GM10847 (cell line): Measurements from ENCODE around the gene HOXA5.

Source experiments
- POLR2A ChIP-seq: IDR thresholded peaks from 2 replicates; pipeline ENCODE4 v1.6.1; 2011; ENCODE audit not compliant: insufficient read length; ENCODE audit errors: extremely low read depth

The HOXA5 gene

DNA sequence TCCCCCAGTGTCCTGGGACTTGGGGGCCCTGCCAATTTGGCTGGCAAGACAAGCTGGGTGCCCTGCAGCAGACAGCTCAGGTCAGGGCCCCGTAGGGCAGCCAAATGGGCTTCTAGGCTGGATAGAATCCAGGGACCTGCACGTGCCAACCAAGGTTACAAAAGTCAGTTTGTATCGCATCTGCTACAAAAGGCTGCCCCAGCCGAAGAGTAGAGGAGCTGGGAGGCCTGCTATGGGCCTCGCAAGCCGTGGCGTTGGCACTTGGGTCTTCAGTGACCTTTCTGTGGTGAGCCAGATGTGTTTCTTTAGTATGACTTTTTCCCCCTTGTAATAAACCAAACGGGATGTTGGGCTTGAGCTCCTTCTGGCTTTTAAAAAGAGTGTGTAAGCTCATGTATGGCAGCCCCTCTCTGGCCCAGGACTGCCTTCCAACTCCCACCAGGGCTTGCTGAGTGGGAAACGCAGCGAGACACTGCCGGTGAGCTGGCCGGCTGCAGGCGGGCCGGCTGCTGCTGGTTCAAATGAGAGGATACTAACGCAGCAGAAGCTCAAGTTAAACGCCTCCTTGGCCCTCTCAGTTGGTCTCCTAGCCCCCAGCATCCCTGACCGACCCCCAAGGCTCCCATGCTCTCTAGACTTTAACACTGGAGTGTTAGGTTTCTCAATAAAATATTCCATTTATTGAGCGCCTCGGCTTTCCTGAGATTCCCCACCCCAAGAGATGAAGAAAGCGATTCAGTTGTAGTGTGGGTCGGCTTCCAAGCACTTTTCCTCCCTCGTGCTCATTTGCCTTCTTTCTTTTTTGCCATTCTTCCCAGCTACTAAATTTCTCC, 33.7 kb upstream of the HOXA5 start:
- TF ChIP-seq POLR2A: no peak

DNA sequence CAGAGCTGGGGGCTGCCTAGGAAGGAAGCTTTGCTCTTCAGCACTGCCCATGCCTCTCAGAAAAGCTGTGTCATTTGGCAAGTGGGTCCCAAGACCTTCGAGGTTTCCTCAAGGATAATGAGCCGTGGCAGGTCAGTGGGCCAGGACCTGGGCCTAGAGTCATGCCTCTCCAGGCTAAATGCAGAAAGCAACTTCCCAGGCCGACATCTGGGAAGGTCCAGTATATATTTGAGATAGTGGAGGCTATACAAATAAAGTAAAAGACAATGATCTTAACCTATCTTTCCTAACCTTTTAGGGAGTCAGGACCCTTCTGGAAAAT, 33.0 kb upstream of the HOXA5 start:
- no peak for TF ChIP-seq POLR2A

DNA sequence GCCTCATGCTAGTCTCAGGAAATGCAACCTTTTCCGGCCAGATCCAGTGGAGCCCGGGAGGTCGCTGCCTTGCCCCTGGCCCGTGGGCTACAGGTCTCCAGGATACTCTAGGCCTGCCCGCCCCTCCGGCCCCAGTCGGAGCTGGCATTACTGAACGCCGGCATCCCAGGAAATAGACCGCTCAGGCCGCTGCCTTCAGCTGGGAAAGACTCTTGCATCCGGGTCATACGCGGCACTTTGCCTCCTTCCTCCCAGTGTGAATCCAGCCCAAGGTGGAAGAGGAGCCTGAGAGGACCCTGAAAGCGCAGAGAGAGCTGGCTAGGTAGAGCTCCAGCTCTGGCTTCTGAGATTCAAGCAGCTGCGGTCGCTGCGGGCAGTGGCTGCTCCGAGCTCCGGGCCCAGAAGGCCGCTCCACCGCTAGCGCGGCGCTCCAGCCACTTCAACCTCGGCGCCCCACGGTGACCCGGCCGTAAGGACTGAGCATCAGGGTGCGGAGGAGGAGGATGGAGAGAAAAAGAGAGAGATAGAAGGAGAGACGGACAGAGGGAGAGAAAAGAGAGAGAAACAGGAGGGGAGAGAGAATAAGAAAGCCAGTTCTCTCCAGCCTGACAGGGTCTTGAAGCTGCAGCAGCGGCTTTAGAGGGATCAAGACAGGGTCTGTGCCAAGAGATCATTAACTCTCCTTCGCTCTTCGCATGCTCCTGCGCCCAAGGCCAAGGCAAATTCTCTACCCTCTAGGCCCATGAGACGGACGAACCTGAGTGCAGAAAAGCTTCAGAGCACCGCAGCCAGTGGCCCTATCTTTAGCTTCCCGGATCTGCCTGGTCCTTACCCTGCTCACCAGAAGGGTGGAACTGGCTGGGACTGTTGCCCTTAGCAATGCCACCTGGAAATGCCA, 32.4 kb upstream of the HOXA5 start:
- TF ChIP-seq POLR2A: no peak

DNA sequence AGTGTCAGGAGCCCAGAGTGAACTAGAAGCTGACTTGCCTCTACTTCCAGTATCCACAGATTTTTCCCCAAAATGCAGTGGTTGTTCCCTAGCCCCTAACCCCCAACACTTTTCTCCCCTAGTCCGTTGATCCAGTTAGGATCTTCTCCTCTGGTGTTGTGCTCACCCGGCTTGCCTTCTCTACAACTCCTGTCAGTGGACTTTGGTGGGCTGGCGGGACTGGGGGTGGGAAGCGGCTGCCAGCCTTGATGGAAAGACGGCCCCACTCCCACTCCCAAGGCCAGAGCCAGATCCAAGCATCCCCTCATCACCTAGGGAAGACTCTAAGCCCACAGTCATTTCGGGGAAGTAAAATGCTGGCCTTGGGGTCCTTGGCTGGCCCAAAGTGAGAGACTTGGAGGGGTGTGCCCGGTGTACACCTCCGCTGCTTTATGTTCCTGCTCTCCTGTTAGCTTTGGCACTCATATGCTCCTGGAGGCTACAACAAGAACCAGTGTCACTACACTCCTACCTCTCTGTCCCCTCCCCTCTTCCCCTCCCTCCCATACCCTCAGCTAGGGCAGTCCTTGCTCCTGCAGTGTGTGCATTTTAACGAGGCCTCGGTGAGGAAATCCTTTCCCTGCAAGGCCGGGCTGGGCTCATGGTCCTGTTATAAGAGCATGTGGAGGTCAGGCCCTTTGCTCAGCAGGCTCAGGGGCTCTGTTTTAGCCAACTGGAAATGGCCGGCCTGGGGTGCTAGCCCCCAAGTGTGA, 31.6 kb upstream of the HOXA5 start:
- no peak for TF ChIP-seq POLR2A

DNA sequence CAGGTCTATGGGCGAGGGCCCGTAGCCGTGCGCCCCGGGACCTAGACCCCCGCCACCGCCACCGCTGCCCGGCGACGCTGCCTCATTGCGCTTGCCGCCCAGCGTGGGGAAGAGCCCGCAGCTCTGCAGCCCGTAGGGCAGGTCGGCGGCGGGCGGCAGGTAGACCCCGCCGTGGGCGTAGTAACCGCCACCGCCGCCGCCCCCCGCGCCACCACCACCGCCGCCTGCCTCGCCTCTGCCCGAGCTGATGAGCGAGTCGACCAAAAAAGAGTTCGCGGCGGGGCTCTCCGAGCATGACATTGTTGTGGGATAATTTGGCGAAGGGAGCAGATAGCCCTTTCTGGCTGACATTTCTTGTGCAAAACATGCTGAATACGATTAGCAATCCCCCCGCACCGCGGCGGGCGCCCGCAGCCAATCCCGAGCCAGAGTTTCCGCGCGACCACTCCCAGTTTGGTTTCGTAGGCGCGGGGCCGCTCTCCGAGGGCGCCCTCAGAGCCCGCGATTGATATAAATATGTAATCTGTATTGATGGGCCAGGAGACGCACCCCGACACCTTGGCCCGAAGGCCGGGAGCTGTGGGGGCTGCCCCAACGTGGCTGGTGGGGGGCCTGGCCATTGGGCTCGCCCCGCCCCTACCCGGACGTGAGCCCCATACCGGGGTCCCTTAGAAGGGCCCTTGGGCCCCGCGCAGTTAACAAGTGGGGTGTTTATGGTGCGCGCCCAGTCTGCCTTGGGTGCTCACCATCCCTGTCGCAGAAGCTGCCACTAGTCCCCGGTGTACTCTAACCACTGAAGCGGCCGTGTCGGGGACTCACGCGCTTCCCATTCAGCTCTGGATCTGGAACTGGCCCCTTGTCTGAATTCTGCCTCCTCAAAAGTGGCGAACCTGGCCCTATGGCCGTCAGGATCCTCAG, 30.7 kb upstream of the HOXA5 start, which contains the start of gene HOXA10:
Gene HOXA10, minus strand, starts transcription at position 365 of the 918 bp plus-strand sequence. Its CDS starts 14 bp downstream, at position 351.
- no peak for TF ChIP-seq POLR2A

DNA sequence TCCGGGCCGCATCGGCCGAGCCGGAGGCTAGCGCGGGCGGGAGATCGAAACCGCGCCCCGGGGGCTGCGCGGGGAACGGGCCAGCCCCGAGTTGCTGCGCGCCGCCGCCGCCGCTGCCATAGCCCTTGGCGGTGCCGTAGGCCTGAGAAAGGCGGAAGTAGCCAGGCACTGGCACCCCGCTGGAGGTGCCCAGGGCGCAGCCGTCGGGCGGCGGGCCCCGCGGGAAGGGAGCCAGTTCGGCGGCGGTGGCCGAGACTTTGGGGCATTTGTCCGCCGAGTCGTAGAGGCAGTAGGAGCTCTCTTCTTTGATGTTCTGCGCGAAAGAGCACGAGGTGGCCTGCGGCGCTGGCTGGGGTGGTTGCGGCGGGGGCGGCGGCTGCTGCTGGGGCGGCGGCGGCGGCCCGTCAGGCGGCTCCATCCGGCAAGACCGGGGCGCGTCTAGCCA, 30.1 kb upstream of the HOXA5 start:
- no peak for TF ChIP-seq POLR2A

DNA sequence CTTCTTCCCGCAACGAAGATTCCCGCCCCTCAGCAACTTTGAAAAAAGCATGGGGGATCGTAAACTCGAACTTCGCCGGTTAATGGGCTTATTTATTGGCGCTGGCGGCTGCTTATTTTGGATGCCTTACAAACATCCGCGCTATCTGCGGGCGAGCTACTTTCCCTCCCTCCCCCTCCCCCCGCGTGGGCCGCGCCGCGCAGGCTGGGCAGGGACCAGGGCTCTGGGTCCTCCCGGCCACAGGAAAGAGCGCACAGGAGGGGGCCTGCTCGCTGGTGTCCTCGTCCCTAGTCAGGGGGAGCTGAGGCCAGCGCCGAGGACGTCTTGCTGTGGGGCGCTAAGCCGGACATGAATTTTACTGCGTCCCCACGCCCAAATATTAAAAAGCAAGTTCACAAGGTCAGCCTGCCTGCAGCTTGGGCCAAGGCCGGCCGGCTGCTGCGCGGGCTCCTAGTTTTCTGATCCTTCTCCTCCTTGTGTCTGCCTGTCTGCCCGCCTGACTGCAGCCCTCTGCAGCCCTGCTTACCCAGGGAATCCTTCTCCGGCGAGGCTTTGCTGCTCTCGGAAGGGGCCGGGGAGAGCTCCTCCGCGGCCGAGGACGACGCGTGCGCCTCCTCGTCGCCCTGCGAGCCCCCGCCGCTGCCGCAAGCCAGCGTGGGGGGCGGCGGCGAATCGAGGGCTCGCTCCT, 29.5 kb upstream of the HOXA5 start:
- TF ChIP-seq POLR2A: no peak

DNA sequence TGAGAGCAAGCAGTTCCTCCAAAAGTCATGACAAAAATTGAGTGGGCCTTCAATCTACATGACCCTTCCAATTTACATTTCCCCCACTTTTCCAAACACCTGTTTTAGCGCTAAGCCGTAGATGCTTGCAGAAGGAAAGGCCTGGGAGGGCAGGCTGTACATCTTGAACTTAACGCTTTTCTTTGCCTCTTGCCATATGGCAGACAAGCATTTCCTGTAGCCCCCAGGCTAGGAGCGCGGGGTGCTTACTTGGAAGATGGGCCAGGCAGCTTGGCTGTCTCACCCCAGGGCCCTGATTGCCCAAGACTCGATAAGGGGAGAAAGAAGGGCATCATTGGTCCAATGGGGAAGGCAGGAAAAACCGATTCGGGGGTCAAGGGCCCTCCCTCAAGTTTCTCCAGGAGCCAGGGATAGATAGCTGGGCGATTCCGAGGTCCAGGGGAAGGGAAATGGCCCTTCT, 28.9 kb upstream of the HOXA5 start:
- TF ChIP-seq POLR2A: no peak

DNA sequence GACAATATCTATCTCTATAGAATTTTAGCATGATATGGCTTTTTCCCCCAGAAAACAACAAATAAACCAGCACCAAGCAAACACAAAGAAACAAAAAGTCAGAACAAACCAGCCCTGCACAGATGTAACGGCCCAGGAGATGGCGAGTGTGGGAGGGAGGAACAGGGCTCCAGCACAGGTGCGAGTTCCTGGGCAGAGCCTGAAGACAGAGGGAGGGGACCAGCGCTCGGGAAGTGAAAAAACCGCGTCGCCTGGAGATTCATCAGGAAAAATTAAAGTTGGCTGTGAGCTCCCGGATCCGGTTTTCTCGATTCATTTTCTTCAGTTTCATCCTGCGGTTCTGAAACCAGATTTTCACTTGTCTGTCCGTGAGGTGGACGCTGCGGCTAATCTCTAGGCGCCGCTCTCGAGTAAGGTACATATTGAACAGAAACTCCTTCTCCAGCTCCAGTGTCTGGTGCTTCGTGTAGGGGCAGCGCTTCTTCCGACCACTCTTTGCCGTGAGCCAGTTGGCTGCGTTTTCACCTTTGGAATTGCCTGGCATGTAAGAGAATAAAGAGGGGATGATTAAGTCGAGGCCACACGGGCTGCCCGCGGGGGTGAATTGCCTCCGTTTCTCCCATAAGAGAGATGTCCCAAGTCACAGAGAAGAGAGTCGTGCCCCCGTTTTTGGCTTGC, 28.3 kb upstream of the HOXA5 start:
- TF ChIP-seq POLR2A: no peak

DNA sequence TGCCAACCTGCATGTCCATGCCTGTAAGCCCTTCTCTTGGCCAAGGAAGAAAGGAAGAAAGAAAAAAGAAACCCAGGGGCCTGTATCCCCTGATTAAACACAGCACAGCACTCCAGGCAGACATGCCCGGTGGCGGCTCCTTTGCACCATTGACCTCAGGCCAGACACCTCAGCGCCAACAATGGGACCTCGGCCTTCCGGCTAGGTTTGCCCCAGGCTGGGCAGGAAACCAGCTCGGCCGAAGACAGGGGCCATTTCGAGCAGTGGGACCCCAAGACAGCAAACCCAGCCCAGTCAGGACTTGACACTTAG, 27.8 kb upstream of the HOXA5 start:
- no peak for TF ChIP-seq POLR2A

DNA sequence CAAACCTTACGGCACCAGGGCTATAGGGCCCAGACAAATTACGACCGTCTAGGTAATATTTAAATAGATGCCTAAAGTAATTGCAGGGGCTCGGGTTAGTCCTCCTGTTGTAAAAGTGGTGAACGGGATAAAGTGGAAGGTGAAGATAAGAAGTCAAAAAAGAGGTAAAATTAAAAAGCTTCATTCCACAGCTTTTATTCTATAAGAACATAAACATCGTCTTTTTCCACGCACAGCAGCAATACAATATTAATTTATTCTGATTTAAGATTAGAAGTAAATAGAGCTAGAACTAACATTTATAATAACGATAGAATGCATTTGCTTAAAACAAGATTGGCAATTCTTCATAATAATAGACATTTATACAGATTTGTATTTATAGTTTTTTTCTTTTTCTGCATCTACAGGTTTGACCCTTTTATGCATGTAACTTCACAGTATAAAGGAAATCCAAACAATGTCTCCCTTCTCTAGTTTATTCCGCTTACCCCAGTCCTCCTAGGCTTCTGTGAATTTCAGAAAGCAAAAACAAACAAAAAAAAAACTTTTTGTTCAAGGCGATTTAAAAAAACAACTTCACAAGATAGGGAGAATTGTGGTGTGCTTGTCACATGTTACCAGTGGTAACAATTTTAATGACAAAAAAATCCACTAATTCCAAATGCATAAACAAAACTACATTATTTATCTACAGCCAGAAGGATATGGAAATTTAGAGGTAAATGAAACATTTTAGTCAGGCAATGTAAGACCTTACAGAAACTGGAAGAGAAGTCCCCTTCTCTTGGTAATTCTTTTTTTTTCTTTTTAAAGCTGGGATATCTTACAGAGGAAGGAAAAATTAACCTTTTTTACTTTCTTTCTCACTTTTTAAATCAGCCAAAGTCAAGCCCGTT, 27.2 kb upstream of the HOXA5 start:
- TF ChIP-seq POLR2A: no peak

DNA sequence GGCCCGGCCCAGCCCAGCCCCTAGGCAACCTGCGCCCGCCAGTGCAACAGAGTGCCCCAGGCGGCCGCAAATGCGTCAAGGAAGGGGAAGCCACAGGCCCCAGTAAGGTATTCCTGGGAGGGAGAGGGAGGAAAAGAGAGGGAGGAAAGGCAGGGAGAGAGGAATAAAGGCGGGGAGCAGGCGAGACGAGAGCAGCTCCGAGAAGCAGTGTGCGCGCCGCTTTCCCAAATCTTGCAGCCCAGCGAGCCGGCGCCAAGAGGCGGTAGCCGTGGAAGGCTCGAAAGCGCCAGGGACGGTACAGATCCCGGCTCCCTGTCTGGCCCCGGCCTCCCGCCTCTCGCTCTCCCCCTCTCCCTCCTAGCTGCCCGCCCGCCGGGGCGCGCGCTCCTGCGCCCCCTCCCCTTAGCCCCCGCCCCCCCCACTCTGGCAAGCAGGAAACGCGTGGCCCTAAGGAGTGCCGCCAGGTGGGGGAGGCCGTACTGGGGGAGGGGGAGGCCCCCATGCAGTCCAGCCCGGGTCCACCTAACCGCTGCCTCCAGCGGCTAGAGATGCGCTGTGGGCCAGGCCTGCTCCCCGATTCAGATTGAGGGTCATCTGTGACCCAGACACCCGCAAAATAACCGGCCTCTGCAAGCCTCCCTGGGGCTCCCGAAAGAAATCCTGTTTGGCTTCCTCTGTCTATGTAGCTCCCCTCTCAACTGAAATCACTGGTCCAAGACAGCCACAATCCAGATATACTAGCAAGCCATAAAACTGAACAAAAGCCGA, 26.4 kb upstream of the HOXA5 start:
- no peak for TF ChIP-seq POLR2A
